ENCODE data around the gene FOXJ2. TPM values are rescaled to one million over a fixed set of nuclear protein-coding genes. Genes with fewer than 3 reads are reported as not detected.

FOXJ2 gene
- total RNA-seq, 1 donor from 2014 or later, result 6.8 TPM

GRCh38 chr12:8033153-8034044, 883 bp downstream of the FOXJ2 start:
- H3K27me3 Mint-ChIP-seq (ENCODE audit: insufficient read depth, low read depth), result no peaks in the 10 kb centered on the region
- TF ChIP-seq EZH2phosphoT487 (IDR thresholded peaks at IDR 0.05) (no peak), CTCF (IDR thresholded peaks at IDR 0.05) (no peak), EZH2 (IDR thresholded peaks at IDR 0.05) (no peak)
- Histone ChIP-seq H3K4me1 (peaks cover 28% of the 10 kb centered on the region), H3K4me3 (peak overlapping the region; percentile 98), H2AFZ (replicated peaks) (peak overlapping the region; percentile 96), H3K9ac (peak overlapping the region; percentile 80), H3F3A (ENCODE audit: low read depth) (peaks cover 24% of the 10 kb centered on the region), H3K79me2 (ENCODE audit: low read depth) (peaks cover 8% of the 10 kb centered on the region), H3K27me3 (no peaks in the 10 kb centered on the region), H3K36me3 (no peaks in the 10 kb centered on the region), H4K20me1 (ENCODE audit: low read depth) (peaks cover 19% of the 10 kb centered on the region), H3K27ac (no peak overlapping the region), H3K9me3 (ENCODE audit: low read depth) (no peaks in the 10 kb centered on the region), H3K4me2 (peak overlapping the region; percentile 83)
- no peaks in the 10 kb centered on the region for H3K9me3 Mint-ChIP-seq
- DNase-seq (ENCODE audit: low spot score), result peak; percentile 62
- peaks cover 38% of the 10 kb centered on the region for H3K4me1 Mint-ChIP-seq
- peaks cover 5% of the 10 kb centered on the region for H3K36me3 Mint-ChIP-seq
- peak overlapping the region; percentile 91 for H3K4me3 Mint-ChIP-seq
- H3K27ac Mint-ChIP-seq, result peak overlapping the region; percentile 69

- Histone ChIP-seq H2AFZ (replicated peaks) (no peak overlapping the region), H3K4me2 (peak overlapping the region; percentile 83), H3K9ac (no peak overlapping the region), H3K4me3 (peak overlapping the region; percentile 98), H3K27ac (no peak overlapping the region), H4K20me1 (ENCODE audit: low read depth) (peaks cover 32% of the 10 kb centered on the region), H3K9me3 (ENCODE audit: low read depth) (no peaks in the 10 kb centered on the region), H3K27me3 (no peaks in the 10 kb centered on the region), H3K79me2 (ENCODE audit: low read depth) (peaks cover 13% of the 10 kb centered on the region), H3K36me3 (no peaks in the 10 kb centered on the region), H3K4me1 (peaks cover 35% of the 10 kb centered on the region), H3F3A (ENCODE audit: low read depth) (peaks cover 33% of the 10 kb centered on the region)
- H3K4me1 Mint-ChIP-seq, result peaks cover 46% of the 10 kb centered on the region
- H3K9me3 Mint-ChIP-seq, result no peaks in the 10 kb centered on the region
- H3K4me3 Mint-ChIP-seq, result peak overlapping the region; percentile 91
- TF ChIP-seq EZH2phosphoT487 (IDR thresholded peaks at IDR 0.05) (no peak), EZH2 (IDR thresholded peaks at IDR 0.05) (no peak), CTCF (IDR thresholded peaks at IDR 0.05) (no peak)
- DNase-seq (ENCODE audit: low spot score), result no peak
- H3K27ac Mint-ChIP-seq, result no peak overlapping the region
- H3K27me3 Mint-ChIP-seq (ENCODE audit: insufficient read depth, low read depth), result no peaks in the 10 kb centered on the region
- peaks cover 8% of the 10 kb centered on the region for H3K36me3 Mint-ChIP-seq
Measured at GRCh38 chr12:8034802-8035201, 2.3 kb downstream of the FOXJ2 start.

GRCh38 chr12:8035440-8036010, 3.0 kb downstream of the FOXJ2 start:
- no peak overlapping the region for H3K9ac ChIP-seq
- H3K27ac ChIP-seq, result no peak overlapping the region

More at GRCh38 chr12:8035440-8036010, 3.0 kb downstream of the FOXJ2 start:
- TF ChIP-seq CTCF (IDR thresholded peaks at IDR 0.05) (no peak), EZH2phosphoT487 (IDR thresholded peaks at IDR 0.05) (no peak), EZH2 (IDR thresholded peaks at IDR 0.05) (no peak)
- Histone ChIP-seq H4K20me1 (ENCODE audit: low read depth) (peaks cover 33% of the 10 kb centered on the region), H2AFZ (replicated peaks) (no peak overlapping the region), H3K9me3 (ENCODE audit: low read depth) (no peaks in the 10 kb centered on the region), H3K4me1 (peaks cover 35% of the 10 kb centered on the region), H3K27me3 (no peaks in the 10 kb centered on the region), H3K4me2 (peak overlapping the region; percentile 83), H3F3A (ENCODE audit: low read depth) (peaks cover 26% of the 10 kb centered on the region), H3K36me3 (no peaks in the 10 kb centered on the region), H3K4me3 (no peak overlapping the region), H3K79me2 (ENCODE audit: low read depth) (peaks cover 13% of the 10 kb centered on the region)
- Mint-ChIP-seq H3K4me3 (no peak overlapping the region), H3K27me3 (ENCODE audit: insufficient read depth, low read depth) (no peaks in the 10 kb centered on the region), H3K4me1 (peaks cover 46% of the 10 kb centered on the region), H3K36me3 (peaks cover 8% of the 10 kb centered on the region), H3K9me3 (no peaks in the 10 kb centered on the region), H3K27ac (no peak overlapping the region)
- DNase-seq (ENCODE audit: low spot score), result no peak

All from neural progenitor cell (in vitro differentiated cells).